ENCODE results near the gene NLRC5.
"Not testable (repeated sequence)": the region's sequence is repeated elsewhere in the genome, so short reads cannot be mapped to it uniquely, and the experiment has no call there.

NLRC5 gene

DNA sequence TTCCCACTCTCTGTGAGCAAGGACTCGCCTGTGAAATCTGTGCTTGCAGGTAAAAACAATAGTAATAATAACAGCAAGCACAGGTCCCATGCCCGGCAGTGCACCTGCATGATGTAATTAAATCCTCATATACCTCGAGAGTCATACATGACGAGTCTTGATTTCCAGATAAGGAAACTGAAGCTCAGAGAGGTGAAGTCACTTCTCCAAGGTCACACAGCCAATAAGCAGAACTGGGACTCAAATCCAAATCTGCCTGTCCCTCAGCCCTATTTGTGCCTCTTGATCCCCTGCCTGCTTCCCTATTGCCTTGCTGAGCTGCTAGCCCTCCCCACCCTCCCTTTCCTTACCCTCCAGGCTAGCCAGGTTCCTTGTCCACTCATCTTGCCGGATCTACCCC lies 65.0 kb downstream of the NLRC5 start:
- DNase-seq = no peak

DNA sequence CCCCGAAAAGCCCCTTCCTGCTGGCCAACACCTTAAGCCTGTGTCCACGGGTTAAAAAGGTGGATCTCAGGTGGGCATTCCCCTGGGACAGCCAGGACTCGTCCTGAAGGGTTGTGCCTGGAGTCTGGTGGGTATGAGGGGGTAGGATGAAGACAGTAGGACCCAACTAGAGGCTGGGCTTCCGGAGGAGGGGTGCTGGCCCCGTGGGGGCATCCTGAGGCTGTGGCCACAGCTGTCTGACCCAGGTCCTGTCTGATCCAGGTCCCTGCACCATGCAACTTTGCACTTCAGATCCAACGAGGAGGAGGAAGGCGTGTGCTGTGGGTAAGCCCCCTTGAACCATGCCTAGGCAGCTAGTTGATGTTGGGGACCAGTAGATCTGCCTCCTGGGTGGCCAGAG lies 65.4 kb downstream of the NLRC5 start:
- no peak for DNase-seq

DNA sequence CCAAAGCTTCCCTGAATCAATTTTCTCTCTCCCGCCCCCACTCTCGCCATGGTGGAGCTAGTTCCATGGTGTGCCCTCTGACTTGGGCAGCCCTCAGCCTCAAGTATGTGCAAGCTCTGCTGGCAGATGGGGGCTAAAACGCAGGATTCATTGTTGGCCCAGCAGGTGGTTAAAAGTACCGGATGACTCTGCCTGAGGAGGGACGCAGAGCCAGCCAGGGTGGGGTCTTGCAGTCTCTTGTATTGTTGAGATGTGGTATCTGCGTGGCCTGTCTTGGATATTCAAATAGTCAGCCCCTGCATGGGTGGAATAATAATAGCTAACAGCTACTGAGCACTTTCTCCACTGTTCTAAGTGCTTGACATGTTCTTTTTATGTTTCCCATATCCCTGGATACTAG lies 66.3 kb downstream of the NLRC5 start:
- DNase-seq = no peak

GRCh38 chr16:57058291-57058861 lies 69.0 kb downstream of the NLRC5 start:
- DNase-seq = no peak

GRCh38 chr16:57060323-57061083 lies 71.1 kb downstream of the NLRC5 start:
- DNase-seq = no peak

DNA sequence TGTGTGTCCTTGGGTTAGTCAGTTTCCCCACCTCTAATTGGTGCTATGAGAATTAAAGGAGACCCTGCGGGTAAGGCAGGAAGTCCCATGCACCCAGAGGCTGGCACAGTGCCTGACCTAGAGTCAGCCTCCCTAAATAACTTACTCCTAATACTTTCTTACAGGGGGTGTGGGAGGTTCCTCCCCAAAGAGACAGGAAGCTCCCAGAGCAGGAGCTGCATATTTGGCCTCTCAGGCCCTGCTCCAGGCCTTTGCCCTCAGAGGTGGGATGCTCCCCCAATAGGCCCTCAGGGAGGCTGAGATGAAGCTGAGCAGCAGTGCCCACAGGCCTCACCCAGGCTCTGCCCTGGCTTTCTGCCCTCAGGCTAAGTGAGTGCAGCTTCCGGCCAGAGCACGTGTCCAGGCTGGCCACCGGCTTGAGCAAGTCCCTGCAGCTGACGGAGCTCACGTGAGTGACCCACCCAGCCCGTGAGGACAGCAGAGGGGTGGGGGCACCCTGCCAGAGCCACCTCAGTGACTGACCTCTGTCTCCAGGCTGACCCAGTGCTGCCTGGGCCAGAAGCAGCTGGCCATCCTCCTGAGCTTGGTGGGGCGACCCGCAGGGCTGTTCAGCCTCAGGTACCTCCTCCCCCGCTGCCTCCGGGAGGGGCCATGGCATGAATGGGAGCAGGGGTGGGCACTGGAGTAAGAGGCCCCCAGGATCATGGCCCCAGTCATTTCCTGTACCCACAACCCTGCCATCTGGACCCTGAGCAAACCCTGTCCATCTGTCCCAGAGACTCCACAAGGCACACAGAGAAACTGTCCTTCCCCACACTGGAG lies 71.9 kb downstream of the NLRC5 start:
- no peak for DNase-seq

- DNase-seq = no peak
These were observed 73.0 kb downstream of the NLRC5 start for GRCh38 chr16:57062329-57062728.

DNA sequence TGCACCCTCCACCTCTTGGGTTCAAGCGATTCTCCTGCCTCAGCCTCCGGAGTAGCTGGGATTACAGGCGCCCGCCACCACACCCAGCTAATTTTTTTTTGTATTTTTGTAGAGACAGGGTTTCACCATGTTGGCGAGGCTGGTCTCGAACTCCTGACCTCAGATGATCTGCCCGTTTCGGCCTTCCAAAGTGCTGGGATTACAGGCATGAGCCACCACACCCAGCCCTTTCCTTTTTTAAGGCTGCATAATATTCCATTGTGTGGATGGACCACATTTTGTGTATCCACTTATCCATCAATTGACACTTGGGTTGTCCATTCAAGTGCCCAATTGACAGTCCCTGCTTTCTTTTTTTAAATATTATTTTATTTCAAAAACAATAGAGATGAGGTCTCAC lies 73.8 kb downstream of the NLRC5 start:
- DNase-seq = not testable (repeated sequence)

GRCh38 chr16:57064995-57065394 lies 75.6 kb downstream of the NLRC5 start:
- DNase-seq = no peak

- no peak for DNase-seq
These were observed 77.3 kb downstream of the NLRC5 start for GRCh38 chr16:57066625-57067024.

- DNase-seq = no peak
These were observed 78.0 kb downstream of the NLRC5 start for GRCh38 chr16:57067347-57067746.

GRCh38 chr16:57069053-57069452 lies 79.7 kb downstream of the NLRC5 start:
- no peak for DNase-seq

- no peak for DNase-seq
These were observed 80.4 kb downstream of the NLRC5 start for GRCh38 chr16:57069635-57070370.

- no peak for DNase-seq
These were observed 81.1 kb downstream of the NLRC5 start for GRCh38 chr16:57070424-57070823.

DNA sequence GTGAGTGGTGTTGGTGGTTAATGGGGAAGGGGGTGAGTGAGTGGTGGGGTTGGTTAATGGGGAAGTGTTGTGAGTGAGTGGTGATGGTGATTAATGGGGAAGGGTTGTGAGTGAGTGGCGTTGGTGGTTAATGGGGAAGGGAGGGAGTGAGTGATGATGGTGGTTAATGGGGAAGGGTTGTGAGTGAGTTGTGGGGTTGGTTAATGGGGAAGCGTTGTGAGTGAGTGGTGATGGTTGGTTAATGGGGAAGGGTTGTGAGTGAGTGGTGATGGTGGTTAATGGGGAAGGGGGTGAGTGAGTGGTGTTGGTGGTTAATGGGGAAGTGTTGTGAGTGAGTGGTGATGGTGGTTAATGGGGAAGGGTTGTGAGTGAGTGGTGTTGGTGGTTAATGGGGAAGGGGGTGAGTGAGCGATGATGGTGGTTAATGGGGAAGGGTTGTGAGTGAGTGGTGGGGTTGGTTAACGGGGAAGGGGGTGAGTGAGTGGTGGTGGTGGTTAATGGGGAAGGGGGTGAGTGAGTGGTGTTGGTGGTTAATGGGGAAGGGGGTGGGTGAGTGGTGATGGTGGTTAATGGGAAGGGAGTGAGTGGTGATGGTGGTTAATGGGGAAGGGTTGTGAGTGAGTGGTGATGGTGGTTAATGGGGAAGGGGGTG lies 81.8 kb downstream of the NLRC5 start:
- DNase-seq = not testable (repeated sequence)

DNA sequence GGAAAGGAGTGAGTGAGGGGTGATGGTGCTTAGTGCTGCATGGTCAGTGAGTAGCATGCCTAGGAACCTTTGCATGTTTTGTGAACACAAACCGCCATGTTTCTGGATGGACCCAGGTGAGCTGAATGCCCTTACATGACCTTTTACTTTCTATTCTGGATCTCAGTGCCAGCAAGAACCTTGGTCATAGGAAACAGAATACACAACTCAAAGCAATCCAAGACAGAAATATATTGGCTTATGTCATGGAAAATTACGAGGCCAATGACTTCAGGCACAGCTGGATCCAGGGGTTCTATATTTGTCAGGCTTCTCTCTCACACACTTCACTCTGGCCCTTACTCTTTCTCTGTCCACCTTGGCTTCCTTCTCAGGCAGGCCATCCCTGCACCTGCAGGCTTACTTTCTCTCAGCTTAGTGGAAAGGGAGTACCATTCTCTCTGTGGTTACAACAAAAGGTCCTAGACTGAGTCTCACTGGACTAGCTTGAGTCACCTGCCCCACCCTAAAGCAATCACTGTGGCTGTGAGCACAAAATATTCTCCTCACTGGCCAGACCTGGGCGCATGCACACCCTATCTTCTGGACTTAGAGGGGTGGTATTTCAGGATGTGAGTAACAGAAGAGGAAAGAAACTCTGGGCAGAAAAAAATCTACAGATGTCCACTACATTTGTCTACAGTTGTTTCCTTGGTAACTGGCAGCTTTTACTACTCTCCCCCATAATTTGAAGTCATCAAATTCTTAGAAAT lies 82.7 kb downstream of the NLRC5 start:
- DNase-seq = no peak

- DNase-seq = no peak
These were observed 83.4 kb downstream of the NLRC5 start for GRCh38 chr16:57072616-57073275.

DNA sequence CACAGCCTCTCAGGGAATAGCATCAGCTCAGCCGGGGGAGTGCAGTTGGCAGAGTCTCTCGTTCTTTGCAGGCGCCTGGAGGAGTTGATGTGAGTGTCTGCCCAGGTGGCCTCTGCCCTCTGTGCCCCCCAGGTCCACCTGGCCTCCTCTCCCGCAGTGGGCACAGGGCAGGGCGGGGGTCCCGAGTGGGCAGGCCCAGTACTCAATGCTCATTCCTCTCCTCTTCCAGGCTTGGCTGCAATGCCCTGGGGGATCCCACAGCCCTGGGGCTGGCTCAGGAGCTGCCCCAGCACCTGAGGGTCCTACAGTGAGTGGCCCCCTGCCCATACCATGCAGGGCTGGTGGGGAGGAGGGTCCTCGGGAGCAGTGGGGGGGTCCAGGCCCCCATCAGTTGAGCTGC lies 88.4 kb downstream of the NLRC5 start:
- DNase-seq = no peak

DNA sequence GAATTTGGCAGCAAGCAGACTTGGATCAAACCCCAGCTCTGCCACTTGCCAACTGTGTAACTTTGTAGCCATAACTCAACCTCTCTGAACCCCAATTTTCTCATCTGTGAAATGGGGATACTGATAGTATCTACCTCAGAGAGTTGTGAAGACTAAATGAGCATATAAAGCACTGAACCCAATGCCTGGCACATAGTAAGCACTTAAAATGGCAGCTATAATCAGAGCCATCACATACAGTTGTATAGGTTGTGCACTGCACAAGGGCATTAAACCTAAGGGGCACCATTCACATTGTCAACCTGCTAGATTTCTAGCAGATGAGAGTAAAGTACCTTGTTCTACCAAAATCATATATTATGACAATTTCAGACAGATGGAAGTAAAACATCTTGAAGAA lies 92.4 kb downstream of the NLRC5 start:
- DNase-seq = no peak

- DNase-seq = no peak
These were observed 93.3 kb downstream of the NLRC5 start for GRCh38 chr16:57082664-57083063.

- no peak for DNase-seq
These were observed 94.2 kb downstream of the NLRC5 start for GRCh38 chr16:57083485-57084126.

All from GOT3 (cell line).